SU-DHL-6 (cell line): ENCODE results near the gene RTP4.

Experiments used
- H2AFZ ChIP-seq: fragments of 200-600 bp; sonication (generic); 2 replicates; pipeline ENCODE4 v1.6.1; 2014; ENCODE audit warnings: low read depth, mild to moderate bottlenecking, moderate library complexity, mixed read lengths, antibody characterized with exemption, low read length; ENCODE audit not compliant: severe bottlenecking
- H3F3A ChIP-seq: fragments of 200-600 bp; shearing (Covaris generic); 2 replicates; pipeline ENCODE4 v1.6.0; 2016; ENCODE audit warnings: antibody characterized with exemption, mild to moderate bottlenecking; ENCODE audit not compliant: insufficient read depth
- H3K27ac ChIP-seq: fragments of 200-600 bp; sonication (generic); 2 replicates; pipeline ENCODE4 v1.5.1; 2016; ENCODE audit warnings: low read depth, mild to moderate bottlenecking, low read length, moderate library complexity, mixed read lengths
- H3K27me3 ChIP-seq: fragments of 200-600 bp; sonication (generic), shearing (Covaris generic); 2 replicates; pipeline ENCODE4 v1.6.0; 2014; ENCODE audit warnings: mild to moderate bottlenecking, low read length
- H3K36me3 ChIP-seq: fragments of 200-600 bp; sonication (generic); 2 replicates; pipeline ENCODE4 v1.6.1; 2014; ENCODE audit warnings: mild to moderate bottlenecking, low read length, mixed read lengths
- H3K4me2 ChIP-seq: fragments of 300-600, 200-600 bp; shearing (Covaris generic), sonication (generic); 2 replicates; pipeline ENCODE4 v1.6.0; 2014; ENCODE audit warnings: low read length, low read depth, mild to moderate bottlenecking; ENCODE audit not compliant: poor library complexity, severe bottlenecking
- H3K4me3 ChIP-seq: fragments of 200-600 bp; sonication (generic); 2 replicates; pipeline ENCODE4 v1.5.1; 2014; ENCODE audit warnings: antibody characterized with exemption, low read length, mild to moderate bottlenecking, mixed read lengths; ENCODE audit not compliant: insufficient read depth, poor library complexity, severe bottlenecking
- H3K79me2 ChIP-seq: fragments of 200-600 bp; sonication (generic); 2 replicates; pipeline ENCODE4 v1.6.1; 2014; ENCODE audit warnings: mild to moderate bottlenecking, low read length, moderate library complexity; ENCODE audit not compliant: insufficient read depth
- H3K9ac ChIP-seq: fragments of 200-600 bp; sonication (generic); 2 replicates; pipeline ENCODE4 v1.7.0; 2014; ENCODE audit warnings: mild to moderate bottlenecking, low read length
- H3K9me2 ChIP-seq: fragments of 200-600 bp; sonication (generic); replicated peaks from 2 replicates; pipeline ENCODE4 v1.6.1; 2014; ENCODE audit warnings: low read length; ENCODE audit not compliant: insufficient read depth
- H3K9me3 ChIP-seq: fragments of 200-600 bp; sonication (generic); 2 replicates; pipeline ENCODE4 v1.6.1; 2014; ENCODE audit warnings: low read length, mixed read lengths; ENCODE audit not compliant: insufficient read depth
- H4K20me1 ChIP-seq: fragments of 200-600 bp; sonication (generic); 2 replicates; pipeline ENCODE4 v1.6.1; 2014; ENCODE audit warnings: low read depth, mild to moderate bottlenecking, antibody characterized with exemption, low read length, moderate library complexity, mixed read lengths
- EZH2phosphoT487 ChIP-seq: fragments of 200-600 bp; sonication (generic), shearing (Covaris generic); conservative IDR thresholded peaks from 2 replicates; pipeline ENCODE4 v1.6.1; 2018; ENCODE audit warnings: mild to moderate bottlenecking, antibody characterized with exemption, low read length, moderate library complexity, mixed read lengths
- TF ChIP-seq, protein P1 (sequence below): fragments of 200-600 bp; sonication (generic); IDR thresholded peaks from one replicate; pipeline ENCODE4 v1.5.1; 2017; ENCODE audit warnings: antibody characterized with exemption, mild to moderate bottlenecking, low read length, moderate library complexity; ENCODE audit not compliant: insufficient read depth, poor library complexity, severe bottlenecking

The RTP4 gene

GRCh38 chr3:187352581-187353575, 15.3 kb upstream of the RTP4 start:
- Histone ChIP-seq H3K9ac (no peak overlapping the region), H4K20me1 (no peaks in the 10 kb centered on the region), H3K36me3 (no peaks in the 10 kb centered on the region), H3F3A (no peaks in the 10 kb centered on the region), H3K27me3 (no peaks in the 10 kb centered on the region), H3K79me2 (no peaks in the 10 kb centered on the region), H3K9me3 (no peaks in the 10 kb centered on the region), H3K4me2 (no peak overlapping the region), H3K4me3 (no peak overlapping the region), H2AFZ (no peak overlapping the region), H3K27ac (no peak overlapping the region), H3K9me2 (no peaks in the 10 kb centered on the region)
- no peak for TF ChIP-seq EZH2phosphoT487

DNA sequence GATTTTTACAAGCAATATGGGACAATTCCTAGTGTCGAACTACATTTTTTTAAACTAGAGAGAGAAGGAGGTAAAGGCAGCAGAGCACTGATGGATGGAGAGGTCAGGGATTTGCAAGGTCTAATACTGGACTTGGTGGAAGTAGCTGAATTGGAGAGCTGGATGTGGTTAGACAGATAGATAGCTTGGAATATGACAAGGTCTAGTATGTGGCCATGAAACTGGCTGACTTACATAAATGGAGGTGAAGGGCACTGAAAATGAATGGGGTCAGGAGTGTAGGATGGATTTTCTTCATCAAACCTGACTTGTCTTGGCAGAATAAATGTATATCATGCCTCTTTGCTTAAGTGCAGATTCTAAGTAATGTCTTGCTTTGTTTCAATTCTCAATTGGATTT, 10.1 kb upstream of the RTP4 start:
- TF ChIP-seq EZH2phosphoT487, result no peak
- TF ChIP-seq, protein P1, sequence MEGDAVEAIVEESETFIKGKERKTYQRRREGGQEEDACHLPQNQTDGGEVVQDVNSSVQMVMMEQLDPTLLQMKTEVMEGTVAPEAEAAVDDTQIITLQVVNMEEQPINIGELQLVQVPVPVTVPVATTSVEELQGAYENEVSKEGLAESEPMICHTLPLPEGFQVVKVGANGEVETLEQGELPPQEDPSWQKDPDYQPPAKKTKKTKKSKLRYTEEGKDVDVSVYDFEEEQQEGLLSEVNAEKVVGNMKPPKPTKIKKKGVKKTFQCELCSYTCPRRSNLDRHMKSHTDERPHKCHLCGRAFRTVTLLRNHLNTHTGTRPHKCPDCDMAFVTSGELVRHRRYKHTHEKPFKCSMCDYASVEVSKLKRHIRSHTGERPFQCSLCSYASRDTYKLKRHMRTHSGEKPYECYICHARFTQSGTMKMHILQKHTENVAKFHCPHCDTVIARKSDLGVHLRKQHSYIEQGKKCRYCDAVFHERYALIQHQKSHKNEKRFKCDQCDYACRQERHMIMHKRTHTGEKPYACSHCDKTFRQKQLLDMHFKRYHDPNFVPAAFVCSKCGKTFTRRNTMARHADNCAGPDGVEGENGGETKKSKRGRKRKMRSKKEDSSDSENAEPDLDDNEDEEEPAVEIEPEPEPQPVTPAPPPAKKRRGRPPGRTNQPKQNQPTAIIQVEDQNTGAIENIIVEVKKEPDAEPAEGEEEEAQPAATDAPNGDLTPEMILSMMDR, result no peak
- H4K20me1 ChIP-seq, result no peaks in the 10 kb centered on the region
- H3K9ac ChIP-seq, result no peak overlapping the region
- H3K79me2 ChIP-seq, result no peaks in the 10 kb centered on the region
- H3K4me2 ChIP-seq, result no peak overlapping the region
- no peaks in the 10 kb centered on the region for H3K27me3 ChIP-seq
- no peaks in the 10 kb centered on the region for H3K9me3 ChIP-seq
- no peaks in the 10 kb centered on the region for H3K36me3 ChIP-seq
- H3F3A ChIP-seq, result no peaks in the 10 kb centered on the region
- H3K9me2 ChIP-seq, result no peaks in the 10 kb centered on the region
- H3K4me3 ChIP-seq, result no peak overlapping the region
- no peak overlapping the region for H3K27ac ChIP-seq
- no peak overlapping the region for H2AFZ ChIP-seq

GRCh38 chr3:187359798-187360486, 8.2 kb upstream of the RTP4 start:
- no peaks in the 10 kb centered on the region for H3K36me3 ChIP-seq
- no peak overlapping the region for H2AFZ ChIP-seq
- H3K9ac ChIP-seq, result no peak overlapping the region
- no peaks in the 10 kb centered on the region for H3K9me2 ChIP-seq
- no peaks in the 10 kb centered on the region for H3K79me2 ChIP-seq
- TF ChIP-seq, protein P1, result no peak
- no peak for TF ChIP-seq EZH2phosphoT487
- no peaks in the 10 kb centered on the region for H3F3A ChIP-seq
- no peak overlapping the region for H3K27ac ChIP-seq
- H4K20me1 ChIP-seq, result no peaks in the 10 kb centered on the region
- no peak overlapping the region for H3K4me2 ChIP-seq
- no peaks in the 10 kb centered on the region for H3K27me3 ChIP-seq
- no peak overlapping the region for H3K4me3 ChIP-seq
- no peaks in the 10 kb centered on the region for H3K9me3 ChIP-seq
